Ectodermal cell (in vitro differentiated cells): ENCODE results near the gene SIX1.

Source experiments
- H3K27ac ChIP-seq: 2 replicates; pipeline ENCODE4 v1.7.0; 2013; ENCODE audit warnings: mild to moderate bottlenecking, low read depth, low read length; ENCODE audit not compliant: insufficient read depth, poor library complexity, severe bottlenecking
- H3K27me3 ChIP-seq: 2 replicates; pipeline ENCODE4 v1.7.0; 2013; ENCODE audit warnings: mild to moderate bottlenecking, low read length; ENCODE audit not compliant: insufficient read depth, control insufficient read depth, poor library complexity, severe bottlenecking
- H3K36me3 ChIP-seq: one replicate; pipeline ENCODE4 v1.7.0; 2013; ENCODE audit warnings: low read length; ENCODE audit not compliant: control insufficient read depth, insufficient read depth
- H3K4me1 ChIP-seq: one replicate; pipeline ENCODE4 v1.7.0; 2013; ENCODE audit warnings: low read length; ENCODE audit not compliant: control insufficient read depth, insufficient read depth
- H3K4me3 ChIP-seq: 2 replicates; pipeline ENCODE4 v1.7.0; 2013; ENCODE audit warnings: low read depth, low read length, control low read depth; ENCODE audit not compliant: insufficient read depth
- H3K9me3 ChIP-seq: 2 replicates; pipeline ENCODE4 v1.7.0; 2013; ENCODE audit warnings: mild to moderate bottlenecking, low read length, moderate library complexity; ENCODE audit not compliant: control insufficient read depth
- WGBS, 2 experiments: methylation state at CpG; one replicate each; pipeline ENCODE4 v1.1.7; 2013; ENCODE audit warnings: missing lambda C conversion rate in 2 of 2; 5-methylcytosine and 5-hydroxymethylcytosine counted together

SIX1 gene

GRCh38 chr14:60648249-60648933 is 886 bp downstream of the SIX1 start:
- Histone ChIP-seq H3K9me3 (no peaks in the 10 kb centered on the region), H3K36me3 (no peaks in the 10 kb centered on the region), H3K4me1 (peaks cover 46% of the 10 kb centered on the region), H3K27ac (no peak overlapping the region), H3K27me3 (peaks cover 100% of the 10 kb centered on the region), H3K4me3 (peak overlapping the region; percentile 37)
- 2% methylated on average over 61 of the region's 61 CpGs for WGBS, 2 experiments

GRCh38 chr14:60647837-60648248 is 1.4 kb downstream of the SIX1 start:
- no peaks in the 10 kb centered on the region for H3K36me3 ChIP-seq
- peak overlapping the region; percentile 37 for H3K4me3 ChIP-seq
- H3K9me3 ChIP-seq = no peaks in the 10 kb centered on the region
- H3K4me1 ChIP-seq = peaks cover 40% of the 10 kb centered on the region
- peaks cover 100% of the 10 kb centered on the region for H3K27me3 ChIP-seq
- no peak overlapping the region for H3K27ac ChIP-seq
- WGBS, 2 experiments = 2 to 4% methylated on average over 21 of the region's 21 CpGs

- 0 to 1% methylated on average over 43 of the region's 43 CpGs for WGBS, 2 experiments
Observed at GRCh38 chr14:60647081-60647836, 2.0 kb downstream of the SIX1 start.

DNA sequence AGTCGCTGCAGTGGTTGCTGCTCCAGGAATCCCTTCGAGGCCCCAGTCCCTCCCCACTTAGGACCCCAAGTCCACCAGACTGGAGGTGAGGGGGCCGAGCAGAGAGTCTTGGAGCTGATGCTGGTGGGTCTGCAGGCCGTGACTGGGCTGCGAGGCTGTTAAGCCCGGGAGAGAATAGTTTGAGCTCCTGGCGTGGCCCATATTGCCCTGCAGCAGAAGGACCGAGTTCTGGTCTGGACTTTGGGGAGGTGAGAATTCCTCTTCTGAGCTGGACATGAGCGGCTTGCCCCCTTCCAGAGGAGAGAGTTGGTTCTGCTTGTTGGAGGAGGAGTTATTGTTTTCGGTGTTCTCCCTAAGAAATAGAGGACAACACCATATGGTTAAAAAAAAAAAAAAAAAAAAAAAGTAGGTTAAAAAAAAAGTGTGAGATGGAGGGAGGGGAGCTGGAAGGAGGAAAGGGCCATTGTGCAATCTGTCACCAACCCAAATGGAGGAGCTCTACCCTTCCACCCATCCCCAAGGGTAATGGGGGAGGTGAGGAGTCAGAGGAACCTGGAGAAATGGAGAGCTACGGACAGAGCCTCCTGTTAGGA is 3.0 kb downstream of the SIX1 start:
- 1 to 2% methylated on average over 9 to 10 of the region's 11 CpGs for WGBS, 2 experiments
- Histone ChIP-seq H3K9me3 (no peaks in the 10 kb centered on the region), H3K27me3 (peaks cover 100% of the 10 kb centered on the region), H3K4me1 (peaks cover 32% of the 10 kb centered on the region), H3K27ac (no peak overlapping the region), H3K36me3 (no peaks in the 10 kb centered on the region), H3K4me3 (no peak overlapping the region)

More at GRCh38 chr14:60647081-60647836, 2.0 kb downstream of the SIX1 start:
- Histone ChIP-seq H3K27me3 (peaks cover 100% of the 10 kb centered on the region), H3K36me3 (no peaks in the 10 kb centered on the region), H3K4me1 (peaks cover 34% of the 10 kb centered on the region), H3K27ac (no peak overlapping the region), H3K4me3 (peak overlapping the region; percentile 37), H3K9me3 (no peaks in the 10 kb centered on the region)

DNA sequence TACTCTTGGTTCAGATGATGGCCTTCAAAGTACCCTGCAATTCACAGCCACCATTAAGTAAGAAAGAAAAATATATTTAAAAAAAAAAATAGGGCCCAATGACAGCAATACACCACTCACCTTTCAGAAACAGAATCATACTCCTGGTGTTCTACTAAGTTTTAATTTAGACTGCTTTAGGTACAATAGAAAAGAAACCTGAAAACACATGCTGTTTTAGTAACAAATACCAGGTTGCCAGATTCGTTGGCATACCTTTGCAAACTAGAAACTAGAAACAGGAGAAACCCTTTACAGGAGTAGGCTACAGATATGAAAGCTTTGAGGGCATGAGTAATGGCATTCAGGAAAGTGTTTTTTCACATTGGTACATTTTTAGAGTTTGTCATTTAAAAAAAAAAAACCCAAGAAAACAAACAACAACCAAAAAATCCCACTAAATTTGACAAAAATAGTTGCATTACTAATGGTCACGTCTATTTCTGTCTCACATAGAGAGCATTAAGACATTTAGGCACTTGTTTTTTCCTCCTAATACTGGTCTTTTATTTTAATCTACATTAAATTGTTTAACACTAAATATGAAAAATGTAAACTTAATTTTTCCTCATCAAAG is 4.0 kb downstream of the SIX1 start:
- H3K4me3 ChIP-seq = no peak overlapping the region
- no peaks in the 10 kb centered on the region for H3K9me3 ChIP-seq
- H3K27ac ChIP-seq = no peak overlapping the region
- peaks cover 31% of the 10 kb centered on the region for H3K4me1 ChIP-seq
- WGBS, 2 experiments = 18 to 24% methylated on average over 2 of the region's 2 CpGs
- H3K36me3 ChIP-seq = no peaks in the 10 kb centered on the region
- peaks cover 100% of the 10 kb centered on the region for H3K27me3 ChIP-seq

- Histone ChIP-seq H3K27me3 (peaks cover 100% of the 10 kb centered on the region), H3K36me3 (no peaks in the 10 kb centered on the region), H3K9me3 (no peaks in the 10 kb centered on the region), H3K4me3 (no peak overlapping the region), H3K27ac (no peak overlapping the region), H3K4me1 (peaks cover 28% of the 10 kb centered on the region)
- 10 to 18% methylated on average over 1 of the region's 1 CpG for WGBS, 2 experiments
Observed at GRCh38 chr14:60644666-60645065, 4.6 kb downstream of the SIX1 start.

GRCh38 chr14:60643463-60644314 is 5.6 kb downstream of the SIX1 start:
- Histone ChIP-seq H3K27ac (no peak overlapping the region), H3K4me1 (peaks cover 28% of the 10 kb centered on the region), H3K36me3 (no peaks in the 10 kb centered on the region), H3K4me3 (no peak overlapping the region), H3K27me3 (peaks cover 100% of the 10 kb centered on the region), H3K9me3 (no peaks in the 10 kb centered on the region)
- 4% methylated on average over 28 to 29 of the region's 29 CpGs for WGBS, 2 experiments

DNA sequence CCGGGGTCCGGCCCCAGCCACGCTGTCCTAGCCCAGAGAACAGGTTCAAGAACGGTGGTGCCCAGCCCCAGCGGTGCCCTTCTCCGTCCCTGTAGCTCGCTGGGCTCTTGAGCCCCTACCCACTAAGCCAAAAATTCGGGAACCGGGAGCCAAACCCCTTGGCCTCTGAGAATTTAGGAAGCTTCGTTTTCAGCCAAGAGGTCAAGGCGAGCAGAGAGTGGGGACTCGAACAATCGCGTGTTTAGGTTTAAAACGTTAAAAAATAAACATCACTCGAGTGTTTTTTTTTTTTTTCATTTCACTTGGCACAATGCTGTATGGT is 6.2 kb downstream of the SIX1 start:
- no peak overlapping the region for H3K27ac ChIP-seq
- H3K27me3 ChIP-seq = peaks cover 100% of the 10 kb centered on the region
- H3K4me3 ChIP-seq = no peak overlapping the region
- H3K9me3 ChIP-seq = no peaks in the 10 kb centered on the region
- WGBS, 2 experiments = 3% methylated on average over 16 of the region's 16 CpGs
- H3K36me3 ChIP-seq = no peaks in the 10 kb centered on the region
- H3K4me1 ChIP-seq = peaks cover 25% of the 10 kb centered on the region

DNA sequence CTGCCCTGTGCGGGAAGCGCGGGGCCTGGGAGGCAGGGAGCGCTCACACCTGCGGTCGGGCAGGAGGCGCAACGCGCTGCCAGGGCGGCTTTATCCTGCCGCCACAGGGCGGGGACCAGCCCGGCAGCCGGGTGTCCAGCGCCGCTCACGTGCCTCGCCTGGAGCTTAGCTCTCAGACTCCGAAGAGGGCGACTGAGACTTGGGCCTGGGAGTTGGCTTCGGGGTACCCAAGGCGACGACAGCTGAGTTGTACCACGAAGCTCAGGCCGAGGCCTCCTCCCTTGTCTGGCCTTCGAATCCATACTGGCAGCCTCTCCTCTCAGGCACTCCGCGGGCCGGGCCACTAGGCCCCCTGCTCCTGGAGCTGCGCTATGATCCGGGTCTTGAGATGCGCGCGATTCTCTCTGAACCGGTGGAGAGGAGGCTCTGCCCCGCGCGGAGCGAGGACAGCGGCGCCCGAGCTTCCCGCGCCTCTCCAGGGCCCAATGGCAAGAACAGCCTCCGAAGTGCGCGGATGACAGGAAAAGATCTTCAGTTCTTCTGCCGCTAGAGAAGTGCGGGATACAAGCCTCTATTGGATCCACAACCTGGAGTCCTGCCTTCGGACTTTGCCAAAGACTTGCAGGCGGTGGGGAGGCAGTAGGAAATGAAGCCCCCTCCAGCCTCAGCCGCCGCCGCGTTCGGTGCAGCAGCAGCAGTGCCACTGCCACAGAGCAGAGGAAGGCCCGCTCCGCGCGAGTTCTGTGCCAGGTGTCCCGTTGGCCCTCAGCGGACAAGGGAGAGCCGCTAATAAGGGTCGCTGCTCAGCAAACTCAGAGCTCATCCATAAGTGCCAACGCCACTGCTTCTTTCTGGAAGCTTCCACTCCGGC is 6.8 kb downstream of the SIX1 start:
- Histone ChIP-seq H3K9me3 (no peaks in the 10 kb centered on the region), H3K27me3 (peaks cover 100% of the 10 kb centered on the region), H3K36me3 (no peaks in the 10 kb centered on the region), H3K27ac (no peak overlapping the region), H3K4me1 (peaks cover 20% of the 10 kb centered on the region), H3K4me3 (no peak overlapping the region)
- WGBS, 2 experiments = 1 to 2% methylated on average over 66 of the region's 66 CpGs
